Subcutaneous adipose tissue (tissue), 4 donors: ENCODE measurements around the gene ACTR5. TPM values are rescaled to one million over a fixed set of nuclear protein-coding genes. Genes with fewer than 3 reads are reported as not detected.

ENCODE experiments used
- CTCF ChIP-seq: fragments of 450-650 bp; IDR thresholded peaks from one replicate; pipeline ENCODE4 v1.5.1; 2016; ENCODE audit warnings: low read depth, mild to moderate bottlenecking, control low read depth, antibody characterized with exemption, moderate library complexity
- small RNA-seq: library from RNA; depleted of rRNA; stranded (forward); fragments of <200 nt; gene quantifications from one replicate; pipeline ENCODE3, GENCODE V24; 2016
- total RNA-seq, 4 donors: library from RNA; depleted of rRNA; stranded (reverse); fragments of >200 nt; gene quantifications; one replicate each; pipeline ENCODE4 v1.1.0, GENCODE V29; 2016

Gene ACTR5
- total RNA-seq, 4 donors from 2014 or later, result 7.3 to 9.9 (median 8.4) TPM

- no peak for TF ChIP-seq CTCF
Observed at GRCh38 chr20:38815446-38815845, 67.2 kb downstream of the ACTR5 start.

GRCh38 chr20:38818113-38819065 lies 70.1 kb downstream of the ACTR5 start:
- no peak for TF ChIP-seq CTCF

Small RNA genes lying within 50 kb of the gene (small RNA-seq; reads per million reads assigned to genes)
- gene RF00017, result not detected

Other genes with a start within 250 kb of the ACTR5 start
- gene ADIG, start 167.3 kb upstream of the ACTR5 start, total RNA-seq, result not detected
- not detected for gene ARHGAP40, start 146.7 kb upstream of the ACTR5 start, total RNA-seq
- not detected for gene SLC32A1, start 24.0 kb upstream of the ACTR5 start, total RNA-seq
- 10 to 100 TPM in 1 of 4 donors, 1 to 10 TPM in 3; 3.1 to 37.3 (median 4.9) TPM for gene PPP1R16B, start 57.2 kb downstream of the ACTR5 start, total RNA-seq
- gene FAM83D, start 178.0 kb downstream of the ACTR5 start, total RNA-seq, result 1 to 10 TPM in 2 of 4 donors, under 1 TPM in 2; 0.57 to 1.8 (median 1.1) TPM
- gene DHX35, start 213.9 kb downstream of the ACTR5 start, total RNA-seq, result 10 to 100 TPM; 10.6 to 14.5 (median 12.5) TPM